Aorta (tissue), 5 donors: ENCODE data around the gene PCDHGC3. TPM values are rescaled to one million over a fixed set of nuclear protein-coding genes. Genes with fewer than 3 reads are reported as not detected.

Source experiments
- ATAC-seq: fragments of 200-7000 bp; cut with Tn5 transposase; one replicate; pipeline ENCODE4 v1.9.1; 2022; ENCODE audit warnings: moderate library complexity; ENCODE audit not compliant: low FRiP score
- DNase-seq, 2 donors: peaks; one replicate each; pipeline ENCODE4 v3.0.0-alpha.2; 2020
- H3K27ac ChIP-seq, 2 donors: one replicate each; pipeline ENCODE4 v1.5.1; 2013; ENCODE audit warnings: low read length in 2 of 2, mild to moderate bottlenecking in 2 of 2, moderate library complexity in 2 of 2, control low read depth in 1 of 2, inconsistent platforms in 1 of 2, low read depth in 1 of 2
- H3K27me3 ChIP-seq, 2 donors: one replicate each; pipeline ENCODE4 v1.6.1; 2013; ENCODE audit warnings: control low read depth in 1 of 2, low read length in 1 of 2, mild to moderate bottlenecking in 1 of 2, moderate library complexity in 1 of 2; ENCODE audit not compliant: insufficient read depth in 2 of 2, control insufficient read depth in 1 of 2
- H3K36me3 ChIP-seq, 2 donors: one replicate each; pipeline ENCODE4 v1.6.1; 2013; ENCODE audit warnings: control low read depth in 1 of 2, low read length in 1 of 2, mild to moderate bottlenecking in 1 of 2; ENCODE audit not compliant: insufficient read depth in 2 of 2, control insufficient read depth in 1 of 2
- H3K4me1 ChIP-seq, 2 donors: one replicate each; pipeline ENCODE4 v1.6.1; 2013; ENCODE audit warnings: low read length in 2 of 2, control low read depth in 1 of 2, mild to moderate bottlenecking in 1 of 2, moderate library complexity in 1 of 2; ENCODE audit not compliant: insufficient read depth in 2 of 2, control insufficient read depth in 1 of 2
- H3K4me3 ChIP-seq, 2 donors: one replicate each; pipeline ENCODE4 v1.5.1; 2013; ENCODE audit warnings: low read length in 2 of 2, control low read depth in 1 of 2, mild to moderate bottlenecking in 1 of 2
- H3K9me3 ChIP-seq: one replicate; pipeline ENCODE4 v1.6.1; 2013; ENCODE audit warnings: mild to moderate bottlenecking, low read length; ENCODE audit not compliant: control insufficient read depth
- WGBS, 2 donors: extraction: QIAGEN DNeasy Blood & Tissue Kit; methylation state at CpG; one replicate each; pipeline ENCODE4 v1.1.7; 2013; 5-methylcytosine and 5-hydroxymethylcytosine counted together
- intact Hi-C, 2 donors: fragments of 100-400 bp; cut with DNase I; formaldehyde crosslinking; loops; one replicate each; pipeline versions ENCODE4 v1.14.2 to v1.15.0; 2022
- polyA plus RNA-seq, 2 donors: library from polyadenylated mRNA; stranded (reverse); fragments of 200-250 nt; gene quantifications; one replicate each; pipeline ENCODE4 v1.2.3, GENCODE V29; 2013
- total RNA-seq, 2 donors: library from RNA; stranded (reverse); fragmentation: NEBNext Ultra II Directional; extraction: Animal tissue kit (Norgen Biotek cat#: 25700); gene quantifications; one replicate each; pipeline ENCODE4 v1.2.1, GENCODE V29; 2021
- donor health status: healthy with polysubstance abuse.
- donor health status: Bipolar disorder and iron deficiency.
- donor health status: DM: no; HTN: no; CAD: no.
- donor health status: DM: no; HTN: no; CAD: no.
- donor health status: DM: yes; HTN: yes; CAD: no.

Gene PCDHGC3
- total and polyA plus RNA-seq, 4 donors = 23.9 to 116 (median 83.2) TPM

DNA sequence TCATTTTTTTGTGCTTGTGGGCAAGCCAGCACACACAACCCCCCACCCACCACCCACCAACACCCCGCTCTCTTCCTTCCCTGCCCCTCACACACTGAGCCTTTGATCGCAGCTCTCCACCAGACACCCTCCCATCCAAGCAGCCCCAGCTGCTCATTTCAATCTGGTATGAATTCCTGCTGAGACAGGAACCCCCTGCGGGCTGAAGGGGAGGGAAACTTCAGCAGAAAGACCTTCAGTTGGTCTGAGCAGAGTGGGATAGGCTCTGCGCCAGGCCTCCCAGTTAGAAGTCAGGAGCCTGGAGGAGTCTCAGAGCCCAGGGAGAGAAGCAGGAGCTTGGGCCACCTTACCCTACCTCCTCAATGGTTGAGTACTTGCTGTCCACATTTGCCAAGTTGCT lies 20.3 kb downstream of the PCDHGC3 start:
- H3K27me3 ChIP-seq = no peaks in the 10 kb centered on the region
- ATAC-seq (no peak), DNase-seq (no peak)
- 87 to 89% methylated on average over 4 of the region's 4 CpGs for WGBS, 2 donors
- H3K36me3 ChIP-seq = no peaks in the 10 kb centered on the region
- no peaks in the 10 kb centered on the region for H3K9me3 ChIP-seq
- H3K4me3 ChIP-seq = no peak overlapping the region
- H3K4me1 ChIP-seq = no peaks in the 10 kb centered on the region
- no peak overlapping the region for H3K27ac ChIP-seq
- intact Hi-C loops = no loop called here

DNA sequence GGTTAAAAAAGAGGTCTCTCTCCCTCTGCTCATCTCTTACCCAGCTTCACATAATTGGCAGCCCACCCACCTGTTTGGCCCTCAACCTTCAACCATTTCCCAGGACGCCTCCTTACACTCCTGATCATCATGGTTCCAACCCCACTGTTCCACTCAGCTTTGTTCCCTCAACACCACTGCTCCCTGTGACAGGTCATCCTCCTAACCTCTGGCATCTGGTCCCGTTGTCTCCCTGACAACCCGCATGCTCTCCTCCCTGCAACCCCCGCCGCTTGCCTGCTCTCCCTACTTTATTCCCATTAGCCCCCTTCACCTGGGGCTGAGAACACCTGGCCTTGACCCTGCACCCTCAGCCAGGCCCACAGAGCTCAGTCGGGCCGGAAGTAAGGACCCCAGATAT lies 26.0 kb downstream of the PCDHGC3 start:
- Histone ChIP-seq H3K36me3 (peaks cover 0 to 2% of the 10 kb centered on the region in 2 donors), H3K4me3 (no peak overlapping the region), H3K27ac (no peak overlapping the region), H3K9me3 (no peaks in the 10 kb centered on the region), H3K27me3 (no peaks in the 10 kb centered on the region), H3K4me1 (no peaks in the 10 kb centered on the region)
- 76 to 78% methylated on average over 7 of the region's 7 CpGs for WGBS, 2 donors
- DNase-seq (peak in 1 of 2 donors; percentile 59), ATAC-seq (no peak)
- intact Hi-C loops = no loop called here

DNA sequence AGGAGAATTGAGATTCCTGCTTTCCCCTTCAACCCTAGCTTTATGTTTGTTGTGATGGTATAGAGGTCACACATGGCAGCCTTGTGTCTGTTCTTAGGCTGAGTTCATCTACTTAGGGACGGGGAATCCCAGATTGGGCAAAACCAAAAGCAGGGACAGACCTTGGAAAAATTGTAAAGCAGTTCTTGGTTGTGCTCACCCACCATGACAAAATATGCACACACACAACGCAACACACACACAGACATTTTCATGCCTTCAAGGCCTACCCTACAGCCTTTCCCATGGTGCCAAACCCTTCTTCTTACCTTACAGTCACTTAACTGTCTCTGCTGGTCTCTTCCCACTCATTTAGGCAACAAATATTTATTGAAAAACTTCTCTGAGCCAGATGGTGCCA lies 27.9 kb downstream of the PCDHGC3 start:
- WGBS, 2 donors = 97 to 98% methylated on average over 2 of the region's 2 CpGs
- intact Hi-C loops = no loop called here
- no peak overlapping the region for H3K27ac ChIP-seq

DNA sequence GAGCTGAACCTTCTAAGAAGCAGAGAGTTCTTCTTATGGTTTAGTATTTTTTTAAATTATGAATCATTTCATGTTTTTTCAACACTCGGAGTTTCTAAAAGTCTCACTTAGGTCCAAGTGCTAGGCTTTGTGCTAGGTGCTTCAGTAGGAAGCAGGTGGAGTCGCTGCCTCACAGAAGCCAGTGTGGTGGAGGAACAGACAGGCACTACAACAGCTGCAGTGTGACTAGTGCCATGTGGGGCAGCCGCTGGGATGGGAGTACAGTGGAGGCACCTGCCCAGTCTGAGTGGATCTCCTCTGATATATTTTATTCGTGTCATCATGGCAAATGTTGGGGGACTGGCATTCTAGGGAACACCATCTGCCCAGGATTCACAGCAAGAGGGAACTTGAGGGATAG lies 28.4 kb downstream of the PCDHGC3 start:
- H3K27me3 ChIP-seq = no peaks in the 10 kb centered on the region
- no peak for ATAC-seq
- DNase-seq = peak in 1 of 2 donors; percentile 36
- no peaks in the 10 kb centered on the region for H3K9me3 ChIP-seq
- no peaks in the 10 kb centered on the region for H3K4me1 ChIP-seq
- intact Hi-C loops = no loop called here
- H3K27ac ChIP-seq = peak overlapping the region in 1 of 2 donors; percentile 21
- 75 to 76% methylated on average over 4 of the region's 4 CpGs for WGBS, 2 donors
- H3K4me3 ChIP-seq = no peak overlapping the region
- peaks cover 0 to 2% of the 10 kb centered on the region in 2 donors for H3K36me3 ChIP-seq

More for the DNA sequence above, 27.9 kb downstream of the PCDHGC3 start:
- no peak for DNase-seq
- Histone ChIP-seq H3K36me3 (peaks cover 0 to 2% of the 10 kb centered on the region in 2 donors), H3K9me3 (no peaks in the 10 kb centered on the region), H3K4me1 (no peaks in the 10 kb centered on the region), H3K4me3 (no peak overlapping the region), H3K27me3 (no peaks in the 10 kb centered on the region)
- ATAC-seq = no peak

DNA sequence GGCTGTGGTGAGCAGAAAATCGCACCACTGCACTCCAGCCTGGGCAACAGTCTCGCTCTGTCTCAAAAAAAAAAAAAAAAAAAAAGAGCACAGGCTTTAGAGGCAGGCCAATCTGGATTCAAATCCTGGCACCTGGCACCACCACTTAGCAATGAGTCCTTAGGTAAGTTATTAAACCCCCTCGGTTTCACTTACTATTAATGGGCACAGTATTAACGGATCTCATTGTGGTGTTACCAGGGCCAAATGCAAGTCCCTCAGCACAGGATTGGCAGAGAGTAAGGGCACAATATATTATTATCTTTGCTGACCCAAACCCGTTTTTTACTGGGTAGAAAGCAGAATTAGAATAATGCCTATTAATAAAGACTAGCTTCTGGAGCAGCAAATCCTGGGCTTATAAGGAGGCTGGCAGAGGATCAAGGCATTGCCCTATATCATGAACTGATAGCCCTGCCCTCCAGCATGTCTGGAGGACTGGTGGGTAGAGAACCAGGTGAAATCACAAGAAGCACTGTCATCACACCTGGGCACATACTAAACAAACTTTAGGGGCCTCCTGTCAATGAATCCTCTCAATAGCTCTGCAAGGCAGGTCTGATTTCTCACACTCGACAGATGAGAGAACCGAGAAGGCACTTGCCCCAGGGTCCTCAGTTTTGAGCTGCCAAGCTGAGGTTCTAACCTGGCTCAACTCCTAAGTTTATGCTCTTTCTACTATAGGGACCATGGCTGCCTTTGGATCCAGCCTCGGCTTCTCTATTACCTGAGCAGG lies 30.8 kb downstream of the PCDHGC3 start:
- Histone ChIP-seq H3K36me3 (peaks cover 0 to 2% of the 10 kb centered on the region in 2 donors), H3K27me3 (no peaks in the 10 kb centered on the region), H3K27ac (peak overlapping the region; percentile 77 to 96), H3K4me3 (no peak overlapping the region), H3K9me3 (no peaks in the 10 kb centered on the region), H3K4me1 (no peaks in the 10 kb centered on the region)
- ATAC-seq (no peak), DNase-seq (no peak)
- intact Hi-C loops = no loop called here
- 73 to 76% methylated on average over 8 of the region's 8 CpGs for WGBS, 2 donors

DNA sequence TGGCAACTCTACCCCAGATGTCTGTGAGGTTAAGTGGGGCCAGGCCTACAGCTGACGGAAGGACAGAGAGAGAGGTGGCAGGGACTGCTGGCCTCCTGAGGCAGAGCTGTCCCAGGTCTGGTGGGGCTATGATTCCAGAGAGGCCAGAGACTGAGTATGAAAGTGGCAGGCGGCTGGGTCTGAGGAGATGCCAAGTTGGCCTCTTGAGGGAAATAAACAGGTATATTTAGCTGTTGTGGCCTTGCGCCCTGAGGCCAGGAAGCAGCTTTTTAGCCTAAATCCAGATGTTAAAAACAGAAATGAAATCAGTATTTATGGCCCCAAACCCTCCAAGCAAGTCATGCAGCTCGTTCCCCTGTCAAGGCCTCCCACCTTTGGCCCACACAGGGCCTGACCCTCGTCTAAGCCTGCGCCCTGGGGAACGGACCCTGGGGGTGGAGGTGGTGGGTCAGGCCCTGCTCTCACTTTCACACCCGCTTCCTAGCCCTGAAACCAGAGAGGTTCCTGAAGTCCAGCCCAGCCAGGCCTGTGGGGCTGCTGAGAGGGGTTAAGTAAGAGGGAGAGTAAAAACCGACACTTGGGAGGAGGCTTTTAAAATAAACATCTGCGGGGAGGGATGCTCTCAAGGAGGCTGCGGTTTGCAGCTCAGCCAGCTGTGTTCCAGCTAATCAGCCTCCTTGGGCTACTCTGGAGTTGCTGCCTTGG lies 31.8 kb downstream of the PCDHGC3 start:
- intact Hi-C loops = loop anchor here in 1 of 2 donors (2.0 kb wide), 1 partner anchor 51 kb away; no protein-coding TSS in a partner anchor
- Histone ChIP-seq H3K27me3 (no peaks in the 10 kb centered on the region), H3K4me3 (no peak overlapping the region), H3K9me3 (no peaks in the 10 kb centered on the region), H3K36me3 (no peaks in the 10 kb centered on the region), H3K4me1 (no peaks in the 10 kb centered on the region), H3K27ac (peak overlapping the region; percentile 74 to 96)
- 21% methylated on average over 11 of the region's 11 CpGs for whole genome bisulfite sequencing, 2 donors
- ATAC-seq = peak; percentile 40
- peak in 1 of 2 donors; percentile 68 for DNase-seq

DNA sequence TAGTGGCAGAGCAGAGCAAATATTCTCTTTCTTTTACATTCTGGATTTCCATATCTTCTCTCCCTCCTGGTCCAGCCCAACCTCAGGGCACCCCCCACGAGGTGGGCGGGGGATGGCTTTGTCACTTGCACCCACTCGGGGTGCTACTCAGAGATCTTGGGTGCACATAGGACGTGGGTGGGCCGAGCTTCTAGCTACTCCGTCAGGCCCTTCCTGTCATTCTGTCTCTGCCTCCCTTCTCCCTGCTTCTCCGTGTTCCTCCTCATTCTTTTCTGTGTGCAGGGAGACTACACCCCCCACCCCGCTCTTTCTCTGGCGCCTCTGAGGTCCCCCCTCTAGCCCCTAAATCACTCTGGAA lies 32.7 kb downstream of the PCDHGC3 start:
- H3K4me1 ChIP-seq = no peaks in the 10 kb centered on the region

DNA sequence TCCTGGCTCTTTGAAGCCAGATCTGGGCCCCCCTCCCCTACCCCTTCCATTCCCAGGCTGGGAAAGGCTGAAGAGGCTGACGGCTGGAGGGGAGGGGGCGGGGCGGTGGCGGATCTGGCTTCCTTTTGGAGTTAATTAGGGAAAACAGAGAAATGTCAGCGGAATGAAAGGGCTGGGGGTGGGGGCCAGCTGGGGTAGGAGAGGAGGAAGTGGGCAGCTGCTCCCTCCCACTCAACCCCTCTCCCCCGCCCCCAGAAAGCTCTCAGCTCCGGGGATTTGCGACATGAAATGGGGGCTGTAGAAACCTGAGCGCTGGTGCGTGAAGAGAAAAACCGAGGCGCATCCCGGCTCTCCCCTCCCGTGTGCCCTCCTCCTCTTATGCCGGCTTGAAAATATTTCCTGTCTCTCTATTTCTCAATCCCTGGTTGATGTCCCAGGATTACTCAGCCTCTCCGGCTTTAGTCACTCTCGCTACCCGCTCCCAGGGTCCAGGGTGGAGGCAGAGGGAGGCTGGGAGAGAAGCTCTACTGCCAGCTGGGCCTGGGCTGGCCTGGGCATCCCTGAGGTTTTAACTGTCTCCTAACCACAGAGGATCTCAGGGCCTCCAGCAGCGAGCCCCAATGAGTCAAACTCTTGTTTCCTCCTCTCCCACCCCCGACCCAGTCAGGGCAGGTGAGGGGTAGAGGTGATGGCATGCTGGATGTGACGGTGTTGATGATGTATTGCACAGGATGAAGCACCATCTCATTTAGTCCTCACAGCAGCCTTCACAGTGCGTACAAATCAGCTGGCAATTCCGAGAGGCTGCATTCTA lies 33.2 kb downstream of the PCDHGC3 start:
- no peaks in the 10 kb centered on the region for H3K4me1 ChIP-seq
- no peaks in the 10 kb centered on the region for H3K9me3 ChIP-seq
- intact Hi-C loops = loop anchor here in 1 of 2 donors (2.0 kb wide), 1 partner anchor 50 kb away; no protein-coding TSS in a partner anchor
- DNase-seq = peak; percentile 89 to 91
- no peaks in the 10 kb centered on the region for H3K27me3 ChIP-seq
- H3K27ac ChIP-seq = peak overlapping the region; percentile 74 to 96
- peak; percentile 71 for ATAC-seq
- H3K4me3 ChIP-seq = peak overlapping the region in 1 of 2 donors; percentile 15
- H3K36me3 ChIP-seq = no peaks in the 10 kb centered on the region
- 6 to 9% methylated on average over 23 of the region's 23 CpGs for WGBS, 2 donors

More for the DNA sequence above, 32.7 kb downstream of the PCDHGC3 start:
- no peaks in the 10 kb centered on the region for H3K9me3 ChIP-seq
- H3K27ac ChIP-seq = peak overlapping the region; percentile 74 to 96
- no peaks in the 10 kb centered on the region for H3K27me3 ChIP-seq
- DNase-seq (peak in 1 of 2 donors; percentile 57), ATAC-seq (peak; percentile 20)
- intact Hi-C loops = loop anchor here in 1 of 2 donors (2.0 kb wide), 1 partner anchor 50 kb away; no protein-coding TSS in a partner anchor
- peak overlapping the region in 1 of 2 donors; percentile 15 for H3K4me3 ChIP-seq
- WGBS, 2 donors = 3 to 9% methylated on average over 9 of the region's 9 CpGs
- no peaks in the 10 kb centered on the region for H3K36me3 ChIP-seq
